B cell (primary cell): ENCODE measurements around the gene NTRK2. TPM values are rescaled to one million over a fixed set of nuclear protein-coding genes. Genes with fewer than 3 reads are reported as not detected.

Experiments
- ATAC-seq: fragments of 200-7000 bp; cut with Tn5 transposase; one replicate; pipeline ENCODE4 v1.10.0; 2021; ENCODE audit warnings: low read depth, mild to moderate bottlenecking, moderate number of reproducible peaks, moderate library complexity
- CTCF ChIA-PET: fragments of 350-600 bp; sonication (Branson Sonifier 250); formaldehyde crosslinking; loops from one replicate; lab custom pipeline; 2021; ENCODE audit warnings: antibody characterized with exemption, inconsistent platforms; lab: Charles Lee
- POLR2A ChIA-PET: fragments of 350-600 bp; sonication (Branson Sonifier 250); formaldehyde crosslinking; loops from one replicate; lab custom pipeline; 2021; ENCODE audit warnings: antibody characterized with exemption; lab: Charles Lee
- DNase-seq: peaks from one replicate; pipeline ENCODE4 v3.0.0; 2013
- H2AFZ ChIP-seq: 2 replicates; pipeline ENCODE4 v1.6.1; 2012; ENCODE audit warnings: mild to moderate bottlenecking, low read depth, low read length; ENCODE audit not compliant: insufficient read depth, poor library complexity, severe bottlenecking
- H3K27ac ChIP-seq, 2 donors: 1 replicate in 1 of 2; 2 replicates in 1 of 2; pipeline ENCODE4 v1.5.1; 2012 to 2013; ENCODE audit warnings: low read length in 2 of 2, mild to moderate bottlenecking in 2 of 2, moderate library complexity in 1 of 2
- H3K27me3 ChIP-seq, 4 experiments: fragments of 200-600 bp in 1 of 4; sonication (generic) in 1 of 4; replicated peaks in 1 of 4; 1 replicate in 2 of 4; 2 replicates in 2 of 4; pipeline versions ENCODE4 v1.6.1 to v1.7.0; 2013 to 2016; ENCODE audit warnings: low read length in 3 of 4, mild to moderate bottlenecking in 2 of 4, mixed read lengths in 1 of 4, moderate library complexity in 1 of 4; ENCODE audit not compliant: insufficient read depth in 4 of 4, control insufficient read depth in 3 of 4; ENCODE audit errors: control extremely low read depth in 1 of 4
- H3K36me3 ChIP-seq, 2 experiments: replicated peaks in 1 of 2; 1 replicate in 1 of 2; 2 replicates in 1 of 2; pipeline versions ENCODE4 v1.6.1 to v1.7.1; 2013; ENCODE audit warnings: low read length in 1 of 2; ENCODE audit not compliant: insufficient read depth in 2 of 2, control insufficient read depth in 1 of 2; ENCODE audit errors: control extremely low read depth in 1 of 2, extremely low read depth in 1 of 2
- H3K4me1 ChIP-seq, 2 donors: fragments of 200-600 bp in 1 of 2; sonication (generic) in 1 of 2; 1 replicate in 1 of 2; 2 replicates in 1 of 2; pipeline versions ENCODE4 v1.5.1 to v1.6.1; 2013 to 2017; ENCODE audit warnings: low read length in 2 of 2; ENCODE audit not compliant: control insufficient read depth in 2 of 2, insufficient read depth in 2 of 2
- H3K4me2 ChIP-seq: replicated peaks from 2 replicates; pipeline ENCODE3; 2012; ENCODE audit warnings: mild to moderate bottlenecking, low read depth, low read length; ENCODE audit not compliant: poor library complexity, severe bottlenecking
- H3K4me3 ChIP-seq, 5 experiments: fragments of 200-600 bp in 1 of 5; sonication (generic) in 1 of 5; 1 replicate in 3 of 5; 2 replicates in 2 of 5; pipeline versions ENCODE4 v1.5.1 to v1.7.0; 2011 to 2016; ENCODE audit warnings: low read length in 4 of 5, mild to moderate bottlenecking in 4 of 5, low read depth in 2 of 5, control low read depth in 1 of 5, moderate library complexity in 1 of 5; ENCODE audit not compliant: insufficient read depth in 1 of 5; ENCODE audit errors: control extremely low read depth in 1 of 5, extremely low read depth in 1 of 5
- H3K79me2 ChIP-seq: fragments of 200-600 bp; sonication (generic); one replicate; pipeline ENCODE4 v1.6.0; 2016; ENCODE audit warnings: low read length; ENCODE audit not compliant: control insufficient read depth, insufficient read depth
- H3K9ac ChIP-seq: fragments of 200-600 bp; sonication (generic); 2 replicates; pipeline ENCODE4 v1.6.1; 2017; ENCODE audit warnings: mild to moderate bottlenecking, low read length, moderate library complexity
- H3K9me3 ChIP-seq, 3 donors: one replicate each; pipeline versions ENCODE4 v1.6.1 to v1.7.1; 2013; ENCODE audit warnings: low read length in 2 of 3; ENCODE audit not compliant: control insufficient read depth in 2 of 3, insufficient read depth in 1 of 3; ENCODE audit errors: control extremely low read depth in 1 of 3
- H4K20me1 ChIP-seq: 2 replicates; pipeline ENCODE4 v1.6.0; 2012; ENCODE audit warnings: mild to moderate bottlenecking, low read length; ENCODE audit not compliant: insufficient read depth, control insufficient read depth, poor library complexity, severe bottlenecking
- H3K27ac Mint-ChIP-seq: one replicate; pipeline ENCODE4 v1.8.0; 2021; ENCODE audit warnings: mixed read lengths
- H3K27me3 Mint-ChIP-seq: one replicate; pipeline ENCODE4 v1.8.0; 2021; ENCODE audit warnings: mixed read lengths
- H3K4me1 Mint-ChIP-seq: one replicate; pipeline ENCODE4 v1.8.0; 2021; ENCODE audit warnings: mixed read lengths
- H3K4me3 Mint-ChIP-seq: one replicate; pipeline ENCODE4 v1.8.0; 2021; ENCODE audit warnings: mixed read lengths
- H3K9me3 Mint-ChIP-seq: one replicate; pipeline ENCODE4 v1.8.0; 2022; ENCODE audit warnings: mixed read lengths; ENCODE audit not compliant: insufficient read depth
- EZH2 ChIP-seq: IDR thresholded peaks from 2 replicates; pipeline ENCODE4 v1.6.1; 2012; ENCODE audit warnings: borderline replicate concordance, low read depth, mild to moderate bottlenecking, moderate library complexity, low read length; ENCODE audit not compliant: insufficient read depth, poor library complexity, severe bottlenecking
- WGBS: methylation state at CpG from one replicate; pipeline ENCODE4 v1.1.5; 2013; ENCODE audit warnings: missing lambda C conversion rate; ENCODE audit not compliant: insufficient coverage; 5-methylcytosine and 5-hydroxymethylcytosine counted together
- intact Hi-C: fragments of 100-400 bp; cut with micrococcal nuclease; formaldehyde crosslinking; loops from one replicate; pipeline ENCODE4 v1.10.0; 2022
- polyA plus RNA-seq: library from polyadenylated mRNA; depleted of rRNA; stranded (reverse); fragments of >200 nt; gene quantifications from 2 replicates; pipeline ENCODE4 v1.2.3, GENCODE V29; 2012
- total RNA-seq, 2 donors: library from RNA; stranded (reverse); fragments of 120-200 nt in 1 of 2; gene quantifications; 1 replicate in 1 of 2; 2 replicates in 1 of 2; pipeline versions ENCODE4 v1.2.3 to v1.2.4, GENCODE V29; 2013 to 2022
- TF ChIP-seq, protein P1 (sequence below): fragments of 200-600 bp; IDR thresholded peaks from one replicate; pipeline ENCODE4 v1.8.0; 2022; ENCODE audit warnings: antibody characterized with exemption, mild to moderate bottlenecking

NTRK2 gene
- total and polyA plus RNA-seq, 2 donors (not counting 1 experiment from before 2014, with no cell fraction given) = 0.03 to 0.10 TPM

GRCh38 chr9:84681516-84682285 lies 12.2 kb downstream of the NTRK2 start:
- intact Hi-C loops = no loop called here
- Mint-ChIP-seq H3K4me1 (no peaks in the 10 kb centered on the region), H3K27me3 (peaks cover 6% of the 10 kb centered on the region), H3K27ac (no peak overlapping the region), H3K9me3 (peaks cover 3% of the 10 kb centered on the region), H3K4me3 (no peak overlapping the region)
- Histone ChIP-seq H3K4me1 (no peaks in the 10 kb centered on the region), H3K9ac (no peak overlapping the region), H3K36me3 (no peaks in the 10 kb centered on the region), H3K4me2 (no peak overlapping the region), H3K79me2 (no peaks in the 10 kb centered on the region), H3K4me3 (no peak overlapping the region), H4K20me1 (no peaks in the 10 kb centered on the region), H3K27me3 (no peaks in the 10 kb centered on the region), H3K9me3 (no peaks in the 10 kb centered on the region), H2AFZ (no peak overlapping the region), H3K27ac (no peak overlapping the region)
- DNase-seq = no peak
- 100% methylated on average over 4 of the region's 6 CpGs for WGBS
- ChIA-PET POLR2A (no interaction called here), CTCF (interaction anchor here (1.2 kb wide), 1 partner anchor 40 kb away, joined by 3 read pairs; no protein-coding TSS in a partner anchor)
- ATAC-seq = no peak
- TF ChIP-seq, protein P1, sequence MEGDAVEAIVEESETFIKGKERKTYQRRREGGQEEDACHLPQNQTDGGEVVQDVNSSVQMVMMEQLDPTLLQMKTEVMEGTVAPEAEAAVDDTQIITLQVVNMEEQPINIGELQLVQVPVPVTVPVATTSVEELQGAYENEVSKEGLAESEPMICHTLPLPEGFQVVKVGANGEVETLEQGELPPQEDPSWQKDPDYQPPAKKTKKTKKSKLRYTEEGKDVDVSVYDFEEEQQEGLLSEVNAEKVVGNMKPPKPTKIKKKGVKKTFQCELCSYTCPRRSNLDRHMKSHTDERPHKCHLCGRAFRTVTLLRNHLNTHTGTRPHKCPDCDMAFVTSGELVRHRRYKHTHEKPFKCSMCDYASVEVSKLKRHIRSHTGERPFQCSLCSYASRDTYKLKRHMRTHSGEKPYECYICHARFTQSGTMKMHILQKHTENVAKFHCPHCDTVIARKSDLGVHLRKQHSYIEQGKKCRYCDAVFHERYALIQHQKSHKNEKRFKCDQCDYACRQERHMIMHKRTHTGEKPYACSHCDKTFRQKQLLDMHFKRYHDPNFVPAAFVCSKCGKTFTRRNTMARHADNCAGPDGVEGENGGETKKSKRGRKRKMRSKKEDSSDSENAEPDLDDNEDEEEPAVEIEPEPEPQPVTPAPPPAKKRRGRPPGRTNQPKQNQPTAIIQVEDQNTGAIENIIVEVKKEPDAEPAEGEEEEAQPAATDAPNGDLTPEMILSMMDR = no peak
- no peak for TF ChIP-seq EZH2

DNA sequence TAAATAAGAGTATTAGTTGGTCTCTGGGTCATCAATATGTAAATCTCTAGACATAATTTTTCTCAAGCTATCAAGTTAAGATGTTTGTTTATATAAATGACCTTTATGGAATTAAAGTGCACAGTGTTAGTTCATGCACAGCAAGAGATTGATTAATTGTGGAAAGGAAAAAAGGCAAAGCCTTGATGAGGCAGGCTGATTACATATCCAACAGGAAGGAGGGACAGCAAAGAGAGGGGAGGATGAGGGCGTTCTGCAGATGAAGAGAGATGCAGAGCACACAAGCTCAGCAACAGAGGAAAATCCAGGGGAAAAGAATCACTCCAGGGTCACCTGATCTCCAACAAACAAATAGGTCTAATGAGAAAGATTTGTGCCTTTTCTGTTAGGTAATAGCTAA lies 16.5 kb downstream of the NTRK2 start:
- Mint-ChIP-seq H3K4me3 (no peak overlapping the region), H3K4me1 (no peaks in the 10 kb centered on the region), H3K27me3 (peaks cover 14% of the 10 kb centered on the region), H3K27ac (no peak overlapping the region), H3K9me3 (peaks cover 3% of the 10 kb centered on the region)
- H3K36me3 ChIP-seq = no peaks in the 10 kb centered on the region
- H3K9me3 ChIP-seq = no peaks in the 10 kb centered on the region
- no CpG with 5 or more reads among the region's 1 CpG for WGBS
- TF ChIP-seq, protein P1 = no peak
- TF ChIP-seq EZH2 = no peak
- H3K4me3 ChIP-seq = no peak overlapping the region
- POLR2A ChIA-PET = no interaction called here
- H4K20me1 ChIP-seq = no peaks in the 10 kb centered on the region
- intact Hi-C loops = no loop called here
- H3K9ac ChIP-seq = no peak overlapping the region
- no peak overlapping the region for H3K4me2 ChIP-seq
- ATAC-seq (no peak), DNase-seq (no peak)
- H3K4me1 ChIP-seq = no peaks in the 10 kb centered on the region
- no peaks in the 10 kb centered on the region for H3K79me2 ChIP-seq
- no peaks in the 10 kb centered on the region for H3K27me3 ChIP-seq
- H3K27ac ChIP-seq = no peak overlapping the region
- CTCF ChIA-PET = no interaction called here
- H2AFZ ChIP-seq = no peak overlapping the region
